Body of pancreas (tissue), 4 donors: ENCODE results near the gene PLCB2.

Source experiments
- CTCF ChIP-seq, 7 experiments: fragments of 450-650 bp in 4 of 7; fragments of 200-600 bp in 3 of 7; sonication (generic) in 3 of 7; IDR thresholded peaks; one replicate each; pipeline ENCODE4 v1.5.1; 2016 to 2019; ENCODE audit warnings: antibody characterized with exemption in 7 of 7
- POLR2A ChIP-seq, 3 donors: fragments of 450-650 bp; IDR thresholded peaks; one replicate each; pipeline ENCODE4 v1.6.1; 2016; ENCODE audit warnings: antibody characterized with exemption in 3 of 3, mild to moderate bottlenecking in 2 of 3

DNA sequence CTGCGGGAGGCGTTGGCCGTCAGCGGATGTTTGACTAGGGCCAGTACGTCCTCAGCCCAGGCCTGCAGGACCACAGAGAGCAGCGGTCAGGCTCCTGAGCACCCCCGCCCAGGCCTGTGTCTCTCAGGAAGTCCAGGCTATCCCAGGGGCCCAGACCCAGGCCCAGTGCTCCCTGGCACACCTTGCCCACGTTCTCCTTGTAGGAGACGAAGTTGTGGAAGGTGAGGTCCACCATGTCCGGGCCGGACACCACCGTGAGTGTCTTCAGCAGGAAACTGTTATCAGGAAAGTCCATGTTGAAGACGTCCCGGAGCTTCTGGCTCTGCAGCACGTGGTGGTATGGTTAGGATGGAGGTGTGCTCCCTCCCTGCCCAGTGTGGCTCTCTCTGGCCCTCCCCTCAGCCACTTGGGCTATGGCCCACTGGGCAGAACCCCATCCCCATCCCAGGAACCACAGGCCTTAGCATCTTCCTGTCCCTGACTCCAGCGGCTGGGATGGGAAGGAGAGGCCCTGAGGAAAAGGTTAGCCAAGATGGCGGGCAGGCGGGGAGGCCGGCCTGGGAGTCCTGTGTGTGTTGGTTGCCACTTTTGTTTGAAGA, 5.3 kb downstream of the PLCB2 start:
- TF ChIP-seq CTCF (IDR thresholded peaks at IDR 0.05) = no peak
- no peak for TF ChIP-seq POLR2A (IDR thresholded peaks at IDR 0.05)
